Measurements from ENCODE around the gene TRAF2. TPM values are rescaled to one million over a fixed set of nuclear protein-coding genes. Genes with fewer than 3 reads are reported as not detected.

TRAF2 gene
- total and polyA plus RNA-seq, 2 donors (not counting 3 experiments of a cell fraction or from before 2014, with no cell fraction given), result 10.9 to 23.1 TPM

DNA sequence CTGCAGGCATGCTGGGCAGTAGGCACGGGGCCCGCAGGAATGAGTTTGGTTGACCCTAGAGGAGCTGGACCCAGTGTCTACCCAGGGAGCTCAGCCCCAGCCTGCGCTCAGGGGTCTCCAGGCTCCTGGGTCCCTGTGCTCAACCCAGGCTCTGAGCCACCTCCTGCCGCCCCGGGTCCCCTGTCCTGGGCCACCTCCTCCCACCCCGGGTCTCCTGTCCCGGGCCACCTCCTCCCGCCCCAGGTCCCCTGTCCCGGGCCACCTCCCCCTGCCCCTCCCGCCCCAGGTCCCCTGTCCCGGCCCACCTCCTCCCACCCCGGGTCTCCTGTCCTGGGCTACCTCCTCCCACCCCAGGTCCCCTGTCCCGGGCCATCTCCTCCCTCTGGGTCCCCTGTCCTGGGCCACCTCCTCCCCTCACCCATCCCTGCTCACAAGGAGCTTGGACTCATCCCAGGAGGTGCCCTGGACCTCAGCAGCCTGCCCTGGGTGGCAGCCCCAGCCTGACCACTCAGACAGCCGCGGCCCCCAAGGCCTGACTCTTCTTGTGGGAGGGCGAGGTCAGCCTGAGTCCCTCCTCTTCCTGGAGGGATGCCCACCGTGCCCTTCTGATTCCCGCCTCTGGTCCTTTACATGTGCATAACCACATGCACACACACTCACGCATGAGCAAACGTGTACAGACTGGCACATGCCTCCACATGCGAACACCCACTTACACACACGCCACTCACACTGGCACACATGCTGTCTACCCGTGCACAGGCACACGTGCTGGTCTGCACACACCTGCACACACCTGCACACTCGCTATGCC, 68.2 kb downstream of the TRAF2 start:
- no peak overlapping the region for H2AFZ ChIP-seq (ENCODE audit: low read depth, low read length)
- CTCF ChIA-PET, result interaction anchor here (1.0 to 1.1 kb wide), 3 partner anchors 41 to 75 kb away, joined by 3 to 5 read pairs (median 4); partner anchors contain the start of gene CLIC3

More for the DNA sequence above, 68.2 kb downstream of the TRAF2 start:
- H3K4me1 ChIP-seq (ENCODE audit: control insufficient read depth, extremely low read depth, insufficient read depth, low read length), result peaks cover 5% of the 10 kb centered on the region
- H3K4me3 ChIP-seq (replicated peaks in 1 of 3; ENCODE audit: insufficient read depth in 1 of 3, low read depth in 1 of 3, low read length in 3 of 3), result no peak overlapping the region
- no peaks in the 10 kb centered on the region for H3K9me1 ChIP-seq (replicated peaks; ENCODE audit: control insufficient read depth, extremely low read depth, insufficient read depth, low read length)
- H3K36me3 ChIP-seq (ENCODE audit: control insufficient read depth in 2 of 2, extremely low read depth in 1 of 2, insufficient read depth in 2 of 2, low read length in 2 of 2), result no peaks in the 10 kb centered on the region
- H3K79me2 ChIP-seq (ENCODE audit: control insufficient read depth, insufficient read depth, low read length), result no peaks in the 10 kb centered on the region
- intact Hi-C loops (cut with micrococcal nuclease), result no loop called here
- dilution Hi-C loops (cut with MboI; ENCODE audit: extremely low pct_ligation_motif_present, low sequenced_read_pairs), result no loop called here
- H3K27ac ChIP-seq (ENCODE audit: insufficient read depth, low read depth, low read length), result no peak overlapping the region
- H3K4me2 ChIP-seq (ENCODE audit: insufficient read depth, low read length), result no peak overlapping the region
- FAIRE-seq, result no peak
- H3K9me3 ChIP-seq (replicated peaks; ENCODE audit: control insufficient read depth, insufficient read depth, low read length), result no peaks in the 10 kb centered on the region
- H4K20me1 ChIP-seq (replicated peaks; ENCODE audit: control insufficient read depth, extremely low read depth, insufficient read depth, low read length), result no peaks in the 10 kb centered on the region
- H3K9ac ChIP-seq (replicated peaks; ENCODE audit: extremely low read depth, insufficient read depth, low read length), result no peak overlapping the region
- DNase-seq (ENCODE audit: low read depth, low spot score), result no peak
- BruUV-seq (replicated peaks), result no TSS peak
- TF ChIP-seq GATA2 (IDR thresholded peaks at IDR 0.05; ENCODE audit: insufficient read depth, insufficient read length, low read depth, low read length), result no peak
- TF ChIP-seq EZH2 (IDR thresholded peaks at IDR 0.05; ENCODE audit: borderline replicate concordance, low read depth, low read length, severe bottlenecking), result no peak
- TF ChIP-seq JUN (IDR thresholded peaks at IDR 0.05; ENCODE audit: borderline replicate concordance, insufficient read depth, insufficient read length, low read depth), result no peak
- TF ChIP-seq MAX (IDR thresholded peaks at IDR 0.05; ENCODE audit: insufficient read depth, insufficient read length), result no peak
- no peak for TF ChIP-seq FOS (IDR thresholded peaks at IDR 0.05; ENCODE audit: borderline replicate concordance, insufficient read depth, low read length)
- TF ChIP-seq POLR2A (IDR thresholded peaks at IDR 0.05; ENCODE audit: low read depth, low read length), result no peak
- TF ChIP-seq, protein P1, sequence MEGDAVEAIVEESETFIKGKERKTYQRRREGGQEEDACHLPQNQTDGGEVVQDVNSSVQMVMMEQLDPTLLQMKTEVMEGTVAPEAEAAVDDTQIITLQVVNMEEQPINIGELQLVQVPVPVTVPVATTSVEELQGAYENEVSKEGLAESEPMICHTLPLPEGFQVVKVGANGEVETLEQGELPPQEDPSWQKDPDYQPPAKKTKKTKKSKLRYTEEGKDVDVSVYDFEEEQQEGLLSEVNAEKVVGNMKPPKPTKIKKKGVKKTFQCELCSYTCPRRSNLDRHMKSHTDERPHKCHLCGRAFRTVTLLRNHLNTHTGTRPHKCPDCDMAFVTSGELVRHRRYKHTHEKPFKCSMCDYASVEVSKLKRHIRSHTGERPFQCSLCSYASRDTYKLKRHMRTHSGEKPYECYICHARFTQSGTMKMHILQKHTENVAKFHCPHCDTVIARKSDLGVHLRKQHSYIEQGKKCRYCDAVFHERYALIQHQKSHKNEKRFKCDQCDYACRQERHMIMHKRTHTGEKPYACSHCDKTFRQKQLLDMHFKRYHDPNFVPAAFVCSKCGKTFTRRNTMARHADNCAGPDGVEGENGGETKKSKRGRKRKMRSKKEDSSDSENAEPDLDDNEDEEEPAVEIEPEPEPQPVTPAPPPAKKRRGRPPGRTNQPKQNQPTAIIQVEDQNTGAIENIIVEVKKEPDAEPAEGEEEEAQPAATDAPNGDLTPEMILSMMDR (IDR thresholded peaks at IDR 0.05; ENCODE audit: extremely low read depth in 1 of 2, insufficient read depth in 1 of 2, low read depth in 1 of 2, low read length in 2 of 2), result no peak
- TF ChIP-seq POLR2AphosphoS5 (IDR thresholded peaks at IDR 0.05; ENCODE audit: insufficient read depth, low read depth, low read length), result no peak
- no peak for TF ChIP-seq MYC (IDR thresholded peaks at IDR 0.05; ENCODE audit: low read depth, low read length)
- POLR2A ChIA-PET, result no interaction called here
- H3K27me3 ChIP-seq (ENCODE audit: control insufficient read depth in 2 of 2, insufficient read depth in 2 of 2, low read length in 2 of 2), result no peaks in the 10 kb centered on the region
